Measurements from ENCODE around the gene TPP1. TPM values are rescaled to one million over a fixed set of nuclear protein-coding genes. Genes with fewer than 3 reads are reported as not detected.

The TPP1 gene
- polyA plus RNA-seq, 1 donor (not counting 4 experiments of a cell fraction or from before 2014, with no cell fraction given) = 55.3 TPM

DNA sequence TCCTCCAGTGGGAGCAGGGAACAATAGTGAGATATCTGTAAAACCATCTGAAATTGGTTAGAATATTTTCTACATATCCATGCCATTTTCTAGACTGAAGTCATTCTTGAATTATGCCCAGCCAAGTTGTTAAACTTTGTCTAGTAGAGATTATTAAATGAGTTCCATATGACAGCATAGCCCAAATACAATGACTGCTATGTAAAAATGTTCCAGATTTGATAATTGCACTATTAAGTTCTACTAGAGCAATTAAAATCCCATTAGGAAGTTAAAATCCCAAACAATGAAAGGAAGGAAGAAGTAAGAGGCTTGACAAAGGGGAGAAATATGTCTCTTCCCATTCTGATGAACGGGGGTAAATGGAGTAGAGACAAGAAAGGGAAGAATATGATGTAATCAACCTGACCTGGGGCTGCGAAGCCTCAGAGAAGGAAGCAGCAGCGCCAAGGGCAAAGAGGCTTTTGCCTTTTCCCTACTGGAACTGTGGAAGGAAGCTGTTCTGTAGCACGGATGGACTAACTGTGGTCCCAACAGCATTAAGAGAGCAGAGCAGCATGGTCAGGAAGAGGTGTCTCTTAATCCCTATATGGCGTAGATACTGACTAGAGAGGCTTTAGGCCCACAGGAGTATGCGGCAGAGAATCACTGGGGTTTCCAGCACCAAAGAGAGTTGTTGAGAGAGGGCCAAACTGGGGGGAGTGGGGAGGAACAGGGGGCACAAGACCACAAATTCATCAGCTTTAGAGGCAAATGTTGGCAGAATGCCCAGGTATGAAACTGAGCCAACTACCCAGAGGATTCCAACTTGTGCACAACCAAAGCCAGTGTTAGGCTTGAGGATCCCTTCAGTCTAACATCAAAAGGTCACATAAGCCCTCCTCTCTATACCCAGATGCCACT, 42.5 kb downstream of the TPP1 start:
- Histone ChIP-seq H3K4me2 (ENCODE audit: control insufficient read depth, extremely low read depth, insufficient read depth, low read depth, low read length) (no peak overlapping the region), H3K27me3 (ENCODE audit: control insufficient read depth, extremely low read depth, insufficient read depth, low read length) (no peaks in the 10 kb centered on the region), H3K4me1 (ENCODE audit: control insufficient read depth, extremely low read depth, insufficient read depth, low read length) (no peaks in the 10 kb centered on the region), H3K36me3 (ENCODE audit: control insufficient read depth in 2 of 2, extremely low read depth in 1 of 2, insufficient read depth in 2 of 2, low read length in 2 of 2) (no peaks in the 10 kb centered on the region), H2AFZ (ENCODE audit: control insufficient read depth, low read length) (no peak overlapping the region), H3K4me3 (ENCODE audit: control insufficient read depth in 2 of 3, extremely low read depth in 1 of 3, insufficient read depth in 2 of 3, low read depth in 1 of 3, low read length in 3 of 3) (no peak overlapping the region), H4K20me1 (ENCODE audit: control insufficient read depth, extremely low read depth, insufficient read depth, low read length) (no peaks in the 10 kb centered on the region), H3K9me1 (ENCODE audit: control insufficient read depth, extremely low read depth, insufficient read depth, low read length) (no peaks in the 10 kb centered on the region), H3K9ac (ENCODE audit: control insufficient read depth, extremely low read depth, insufficient read depth, low read length) (no peak overlapping the region), H3K79me2 (ENCODE audit: control insufficient read depth, insufficient read depth, low read length) (no peaks in the 10 kb centered on the region), H3K9me3 (ENCODE audit: control insufficient read depth, low read depth, low read length) (no peaks in the 10 kb centered on the region), H3K27ac (ENCODE audit: control insufficient read depth, insufficient read depth, low read length) (no peak overlapping the region)
- DNase-seq (ENCODE audit: low read depth, low spot score) = no peak
- no peak for FAIRE-seq
- dilution Hi-C loops (cut with MboI; ENCODE audit: extremely low pct_ligation_motif_present, low sequenced_read_pairs) = no loop called here
- TF ChIP-seq EZH2 (IDR thresholded peaks at IDR 0.05; ENCODE audit: low read length) = no peak
- TF ChIP-seq, protein P1, sequence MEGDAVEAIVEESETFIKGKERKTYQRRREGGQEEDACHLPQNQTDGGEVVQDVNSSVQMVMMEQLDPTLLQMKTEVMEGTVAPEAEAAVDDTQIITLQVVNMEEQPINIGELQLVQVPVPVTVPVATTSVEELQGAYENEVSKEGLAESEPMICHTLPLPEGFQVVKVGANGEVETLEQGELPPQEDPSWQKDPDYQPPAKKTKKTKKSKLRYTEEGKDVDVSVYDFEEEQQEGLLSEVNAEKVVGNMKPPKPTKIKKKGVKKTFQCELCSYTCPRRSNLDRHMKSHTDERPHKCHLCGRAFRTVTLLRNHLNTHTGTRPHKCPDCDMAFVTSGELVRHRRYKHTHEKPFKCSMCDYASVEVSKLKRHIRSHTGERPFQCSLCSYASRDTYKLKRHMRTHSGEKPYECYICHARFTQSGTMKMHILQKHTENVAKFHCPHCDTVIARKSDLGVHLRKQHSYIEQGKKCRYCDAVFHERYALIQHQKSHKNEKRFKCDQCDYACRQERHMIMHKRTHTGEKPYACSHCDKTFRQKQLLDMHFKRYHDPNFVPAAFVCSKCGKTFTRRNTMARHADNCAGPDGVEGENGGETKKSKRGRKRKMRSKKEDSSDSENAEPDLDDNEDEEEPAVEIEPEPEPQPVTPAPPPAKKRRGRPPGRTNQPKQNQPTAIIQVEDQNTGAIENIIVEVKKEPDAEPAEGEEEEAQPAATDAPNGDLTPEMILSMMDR (optimal IDR thresholded peaks at IDR 0.05 in 1 of 3, IDR thresholded peaks at IDR 0.05 in 1 of 3, conservative IDR thresholded peaks at IDR 0.05 in 1 of 3; ENCODE audit: extremely low read depth in 1 of 3, insufficient read depth in 2 of 3, low read length in 3 of 3) = no peak

DNA sequence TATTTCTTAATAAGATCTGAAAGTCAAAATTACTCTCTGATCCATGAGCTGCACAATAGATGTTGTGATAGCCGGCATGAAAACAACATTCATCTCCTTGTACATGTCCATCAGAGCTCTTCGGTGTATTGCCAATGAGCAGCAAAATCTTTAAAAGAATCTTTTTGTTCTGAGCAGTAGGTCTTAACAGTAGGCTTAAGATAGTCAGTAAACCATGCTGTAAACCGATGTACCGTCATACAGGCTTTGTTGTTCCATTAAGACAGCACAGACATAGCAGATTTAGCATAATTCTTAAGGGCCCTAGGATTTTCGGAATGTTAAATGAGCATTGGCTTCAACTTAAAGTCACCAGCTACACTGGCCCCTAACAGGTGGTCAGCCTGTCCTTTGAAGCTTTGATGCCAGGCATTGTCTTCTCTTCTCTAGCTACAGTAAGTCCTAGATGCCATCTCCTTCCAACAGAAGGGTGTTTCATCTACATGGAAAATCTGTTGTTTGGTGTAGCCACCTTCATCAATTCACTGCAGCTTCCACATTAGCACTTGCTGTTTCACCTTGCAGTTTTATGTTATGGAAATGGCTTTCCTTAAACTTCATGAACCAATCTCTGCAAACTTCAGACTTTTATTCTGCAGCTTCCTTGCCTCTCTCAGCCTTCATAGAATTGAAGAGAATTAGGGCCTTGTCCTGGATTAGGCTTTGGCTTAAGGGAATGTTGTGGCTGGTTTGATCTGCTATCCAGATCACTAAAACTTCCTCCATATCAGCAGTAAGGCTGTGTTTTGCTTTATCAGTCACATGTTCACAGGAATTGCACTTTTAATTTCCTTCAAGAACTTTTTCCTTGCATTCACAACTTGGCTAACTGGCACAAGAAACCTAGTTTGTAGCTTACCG, 44.2 kb downstream of the TPP1 start:
- H3K9me1 ChIP-seq (ENCODE audit: control insufficient read depth, extremely low read depth, insufficient read depth, low read length) = no peaks in the 10 kb centered on the region
- no peak overlapping the region for H3K4me2 ChIP-seq (ENCODE audit: control insufficient read depth, extremely low read depth, insufficient read depth, low read depth, low read length)
- H3K79me2 ChIP-seq (ENCODE audit: control insufficient read depth, insufficient read depth, low read length) = no peaks in the 10 kb centered on the region
- no peak overlapping the region for H3K4me3 ChIP-seq (ENCODE audit: control insufficient read depth in 2 of 3, extremely low read depth in 1 of 3, insufficient read depth in 2 of 3, low read depth in 1 of 3, low read length in 3 of 3)
- TF ChIP-seq, protein P1 (optimal IDR thresholded peaks at IDR 0.05 in 1 of 3, IDR thresholded peaks at IDR 0.05 in 1 of 3, conservative IDR thresholded peaks at IDR 0.05 in 1 of 3; ENCODE audit: extremely low read depth in 1 of 3, insufficient read depth in 2 of 3, low read length in 3 of 3) = no peak
- no peak for TF ChIP-seq EZH2 (IDR thresholded peaks at IDR 0.05; ENCODE audit: low read length)
- FAIRE-seq (no peak), DNase-seq (ENCODE audit: low read depth, low spot score) (no peak)
- H4K20me1 ChIP-seq (ENCODE audit: control insufficient read depth, extremely low read depth, insufficient read depth, low read length) = no peaks in the 10 kb centered on the region
- no peak overlapping the region for H2AFZ ChIP-seq (ENCODE audit: control insufficient read depth, low read length)
- dilution Hi-C loops (cut with MboI; ENCODE audit: extremely low pct_ligation_motif_present, low sequenced_read_pairs) = no loop called here
- no peaks in the 10 kb centered on the region for H3K4me1 ChIP-seq (ENCODE audit: control insufficient read depth, extremely low read depth, insufficient read depth, low read length)
- no peak overlapping the region for H3K27ac ChIP-seq (ENCODE audit: control insufficient read depth, insufficient read depth, low read length)
- no peaks in the 10 kb centered on the region for H3K36me3 ChIP-seq (ENCODE audit: control insufficient read depth in 2 of 2, extremely low read depth in 1 of 2, insufficient read depth in 2 of 2, low read length in 2 of 2)
- H3K9me3 ChIP-seq (ENCODE audit: control insufficient read depth, low read depth, low read length) = no peaks in the 10 kb centered on the region
- no peaks in the 10 kb centered on the region for H3K27me3 ChIP-seq (ENCODE audit: control insufficient read depth, extremely low read depth, insufficient read depth, low read length)
- H3K9ac ChIP-seq (ENCODE audit: control insufficient read depth, extremely low read depth, insufficient read depth, low read length) = no peak overlapping the region

All from keratinocyte (primary cell).